ENCODE data around the gene PRUNE2. TPM values are rescaled to one million over a fixed set of nuclear protein-coding genes. Genes with fewer than 3 reads are reported as not detected.

The PRUNE2 gene
- total RNA-seq, 4 donors from 2014 or later = 67.6 to 105 (median 95.6) TPM

DNA sequence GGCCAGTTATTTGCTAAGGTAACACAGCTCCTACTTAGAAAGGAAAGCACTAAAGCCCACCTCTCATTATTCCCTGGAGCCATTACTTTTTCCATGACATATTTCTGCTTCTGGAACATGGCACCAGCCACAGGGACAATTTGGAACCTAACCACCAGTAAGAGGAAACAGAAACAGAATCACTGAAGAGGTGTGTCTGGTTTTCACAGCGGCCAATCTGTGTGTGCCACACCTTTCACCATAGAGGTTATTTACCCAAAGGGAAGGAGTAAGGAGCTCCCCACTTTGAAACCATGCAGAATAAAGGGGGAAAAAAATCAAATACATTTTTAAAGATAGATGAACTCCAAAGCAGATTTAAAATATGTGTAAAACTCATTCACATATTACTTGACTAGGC lies 21.1 kb downstream of the PRUNE2 start:
- in situ Hi-C loops (cut with MboI; ENCODE audit: low pct_ligation_motif_present in 1 of 4, low pct_unique_long_range_greater_than_20kb in 1 of 4, low sequenced_read_pairs in 3 of 4) = no loop called here
- H3K27ac ChIP-seq = peak overlapping the region in 3 of 4 donors; percentile 40 to 91 (median 76)

DNA sequence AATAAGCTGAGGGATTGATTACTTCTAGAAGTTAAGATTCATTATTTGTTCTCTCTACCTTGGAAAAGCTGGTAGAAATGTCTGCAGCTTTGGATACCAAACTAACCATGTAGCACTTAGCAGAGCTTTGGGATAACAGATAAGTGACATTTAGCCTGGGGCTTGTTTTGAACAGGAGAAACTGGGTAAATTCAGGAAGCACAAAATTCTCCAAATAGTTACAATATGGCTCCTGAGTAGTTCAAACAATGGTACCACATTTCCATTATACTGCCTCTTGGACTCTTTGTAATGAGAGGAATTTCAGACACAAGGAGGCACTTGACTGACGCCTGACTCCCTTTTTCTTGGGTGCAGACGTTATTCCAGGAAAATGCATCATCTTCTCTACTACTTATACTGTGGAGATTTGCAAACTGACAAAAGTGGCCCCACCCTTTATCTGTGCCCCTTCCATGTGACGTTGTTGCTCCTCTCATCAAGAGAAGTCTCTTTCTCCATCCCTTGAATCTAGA lies 22.5 kb downstream of the PRUNE2 start:
- intact Hi-C loops (cut with DNase I; ENCODE audit: low total_unique reads) = no loop called here
- peak overlapping the region in 3 of 4 donors; percentile 4 to 91 (median 29) for H3K27ac ChIP-seq
- 85 to 94% methylated on average over 3 of the region's 3 CpGs for WGBS, 2 donors (ENCODE audit: low coverage in 1 of 2)

More for the DNA sequence above, 21.1 kb downstream of the PRUNE2 start:
- H3K4me1 ChIP-seq = peaks cover 0 to 24% (median 18%) of the 10 kb centered on the region in 4 donors
- no peaks in the 10 kb centered on the region for H3K27me3 ChIP-seq
- intact Hi-C loops (cut with DNase I; ENCODE audit: low total_unique reads) = no loop called here
- DNase-seq = peak; percentile 24
- no peaks in the 10 kb centered on the region for H3K9me3 ChIP-seq
- no peak for TF ChIP-seq POLR2A (IDR thresholded peaks at IDR 0.05)
- no peak for TF ChIP-seq POLR2AphosphoS5 (IDR thresholded peaks at IDR 0.05)
- TF ChIP-seq, protein P1, sequence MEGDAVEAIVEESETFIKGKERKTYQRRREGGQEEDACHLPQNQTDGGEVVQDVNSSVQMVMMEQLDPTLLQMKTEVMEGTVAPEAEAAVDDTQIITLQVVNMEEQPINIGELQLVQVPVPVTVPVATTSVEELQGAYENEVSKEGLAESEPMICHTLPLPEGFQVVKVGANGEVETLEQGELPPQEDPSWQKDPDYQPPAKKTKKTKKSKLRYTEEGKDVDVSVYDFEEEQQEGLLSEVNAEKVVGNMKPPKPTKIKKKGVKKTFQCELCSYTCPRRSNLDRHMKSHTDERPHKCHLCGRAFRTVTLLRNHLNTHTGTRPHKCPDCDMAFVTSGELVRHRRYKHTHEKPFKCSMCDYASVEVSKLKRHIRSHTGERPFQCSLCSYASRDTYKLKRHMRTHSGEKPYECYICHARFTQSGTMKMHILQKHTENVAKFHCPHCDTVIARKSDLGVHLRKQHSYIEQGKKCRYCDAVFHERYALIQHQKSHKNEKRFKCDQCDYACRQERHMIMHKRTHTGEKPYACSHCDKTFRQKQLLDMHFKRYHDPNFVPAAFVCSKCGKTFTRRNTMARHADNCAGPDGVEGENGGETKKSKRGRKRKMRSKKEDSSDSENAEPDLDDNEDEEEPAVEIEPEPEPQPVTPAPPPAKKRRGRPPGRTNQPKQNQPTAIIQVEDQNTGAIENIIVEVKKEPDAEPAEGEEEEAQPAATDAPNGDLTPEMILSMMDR (IDR thresholded peaks at IDR 0.05) = no peak
- TF ChIP-seq EP300 (IDR thresholded peaks at IDR 0.05; ENCODE audit: low read depth) = no peak
- no peaks in the 10 kb centered on the region for H3K36me3 ChIP-seq
- H3K4me3 ChIP-seq = no peak overlapping the region
- 22 to 56% methylated on average over 1 of the region's 1 CpG for WGBS, 2 donors (ENCODE audit: low coverage in 1 of 2)

DNA sequence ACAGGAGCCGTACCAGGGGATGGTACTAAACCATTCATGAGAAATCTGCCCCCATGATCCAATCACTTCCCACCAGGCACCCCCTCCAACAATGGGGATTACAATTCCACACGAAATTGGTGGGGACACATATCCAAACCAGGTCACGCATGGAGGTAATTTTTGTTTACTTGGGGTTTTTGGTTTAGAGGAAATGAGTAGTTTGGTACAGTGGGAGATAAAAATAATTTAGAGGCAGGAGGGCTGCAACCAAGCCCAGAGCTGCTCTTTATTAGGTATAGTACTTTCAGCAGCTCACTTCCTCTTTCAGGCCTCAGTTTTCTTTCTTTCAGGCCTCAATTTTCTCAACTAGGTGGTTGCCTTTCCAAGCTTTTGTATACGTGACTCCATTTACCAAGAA lies 23.2 kb downstream of the PRUNE2 start:
- no peaks in the 10 kb centered on the region for H3K9me3 ChIP-seq
- H3K4me1 ChIP-seq = peaks cover 0 to 25% (median 18%) of the 10 kb centered on the region in 4 donors
- TF ChIP-seq, protein P1 (IDR thresholded peaks at IDR 0.05) = no peak
- TF ChIP-seq EP300 (IDR thresholded peaks at IDR 0.05; ENCODE audit: low read depth) (no peak), POLR2A (IDR thresholded peaks at IDR 0.05) (no peak), POLR2AphosphoS5 (IDR thresholded peaks at IDR 0.05) (no peak)
- no peak overlapping the region for H3K4me3 ChIP-seq
- intact Hi-C loops (cut with DNase I; ENCODE audit: low total_unique reads) (no loop called here), in situ Hi-C loops (cut with MboI; ENCODE audit: low pct_ligation_motif_present in 1 of 4, low pct_unique_long_range_greater_than_20kb in 1 of 4, low sequenced_read_pairs in 3 of 4) (no loop called here)
- H3K27me3 ChIP-seq = no peaks in the 10 kb centered on the region
- DNase-seq = no peak
- H3K36me3 ChIP-seq = no peaks in the 10 kb centered on the region
- peak overlapping the region in 1 of 4 donors; percentile 91 for H3K27ac ChIP-seq
- 72 to 88% methylated on average over 1 to 4 of the region's 4 CpGs for WGBS, 2 donors (ENCODE audit: low coverage in 1 of 2)

More for the DNA sequence above, 22.5 kb downstream of the PRUNE2 start:
- in situ Hi-C loops (cut with MboI; ENCODE audit: low pct_ligation_motif_present in 1 of 4, low pct_unique_long_range_greater_than_20kb in 1 of 4, low sequenced_read_pairs in 3 of 4) = no loop called here
- Histone ChIP-seq H3K4me3 (no peak overlapping the region), H3K4me1 (peaks cover 0 to 28% (median 20%) of the 10 kb centered on the region in 4 donors), H3K36me3 (no peaks in the 10 kb centered on the region), H3K27me3 (no peaks in the 10 kb centered on the region), H3K9me3 (no peaks in the 10 kb centered on the region)
- TF ChIP-seq POLR2A (IDR thresholded peaks at IDR 0.05) (no peak), EP300 (IDR thresholded peaks at IDR 0.05; ENCODE audit: low read depth) (no peak), POLR2AphosphoS5 (IDR thresholded peaks at IDR 0.05) (no peak)
- TF ChIP-seq, protein P1 (IDR thresholded peaks at IDR 0.05) = no peak
- no peak for DNase-seq

DNA sequence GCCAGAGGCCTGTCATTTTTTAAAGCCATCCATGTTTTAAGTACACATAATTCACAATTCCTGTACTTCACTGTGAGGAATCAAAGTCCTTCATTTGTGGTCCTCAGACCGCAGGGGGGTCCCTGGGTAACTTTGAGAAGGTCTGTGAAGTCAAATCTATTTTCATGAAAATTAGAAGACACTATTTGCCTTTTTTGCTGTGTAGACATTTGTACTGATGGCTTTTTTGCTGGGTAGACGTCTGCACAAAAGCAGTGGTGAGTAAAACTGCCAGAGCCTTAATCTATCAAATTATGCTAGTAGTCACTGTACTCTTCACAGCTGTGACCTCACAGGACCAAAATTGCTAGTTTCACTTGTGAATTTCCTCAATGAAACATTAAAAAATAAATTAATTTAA lies 25.7 kb downstream of the PRUNE2 start:
- peak overlapping the region; percentile 0 to 47 (median 25) for H3K27ac ChIP-seq
- H3K27me3 ChIP-seq = no peaks in the 10 kb centered on the region
- TF ChIP-seq, protein P1 (IDR thresholded peaks at IDR 0.05) = no peak
- TF ChIP-seq POLR2AphosphoS5 (IDR thresholded peaks at IDR 0.05) (no peak), POLR2A (IDR thresholded peaks at IDR 0.05) (no peak), EP300 (IDR thresholded peaks at IDR 0.05; ENCODE audit: low read depth) (no peak)
- intact Hi-C loops (cut with DNase I; ENCODE audit: low total_unique reads) = no loop called here
- WGBS, 2 donors (ENCODE audit: low coverage in 1 of 2) = 71 to 74% methylated on average over 2 of the region's 2 CpGs
- H3K9me3 ChIP-seq = no peaks in the 10 kb centered on the region
- H3K4me3 ChIP-seq = no peak overlapping the region
- in situ Hi-C loops (cut with MboI; ENCODE audit: low pct_ligation_motif_present in 1 of 4, low pct_unique_long_range_greater_than_20kb in 1 of 4, low sequenced_read_pairs in 3 of 4) = no loop called here
- H3K4me1 ChIP-seq = peaks cover 0 to 20% (median 8%) of the 10 kb centered on the region in 4 donors
- no peaks in the 10 kb centered on the region for H3K36me3 ChIP-seq
- no peak for DNase-seq

Data from transverse colon (tissue), 4 donors.